H9 (cell line): ENCODE data around the gene FOXN4. TPM values are rescaled to one million over a fixed set of nuclear protein-coding genes. Genes with fewer than 3 reads are reported as not detected.

Source experiments
- DNase-seq: peaks from one replicate; pipeline ENCODE4 v3.0.0-alpha.2; 2017
- H2AFZ ChIP-seq: one replicate; pipeline ENCODE4 v1.6.1; 2013; ENCODE audit warnings: mild to moderate bottlenecking, low read length, control low read depth, moderate library complexity
- H2AK5ac ChIP-seq: 2 replicates; pipeline ENCODE4 v1.6.1; 2013; ENCODE audit warnings: low read length, control low read depth, mixed read lengths; ENCODE audit not compliant: insufficient read length
- H2BK120ac ChIP-seq: one replicate; pipeline ENCODE4 v1.6.1; 2013; ENCODE audit warnings: low read depth, mild to moderate bottlenecking, low read length, control low read depth, inconsistent platforms; ENCODE audit not compliant: poor library complexity, severe bottlenecking
- H2BK12ac ChIP-seq: 2 replicates; pipeline ENCODE4 v1.6.1; 2013; ENCODE audit warnings: low read length, control low read depth, mixed read lengths, low read depth; ENCODE audit not compliant: insufficient read length
- H2BK15ac ChIP-seq: 2 replicates; pipeline ENCODE4 v1.6.1; 2013; ENCODE audit warnings: low read depth, low read length, control low read depth
- H2BK20ac ChIP-seq: one replicate; pipeline ENCODE4 v1.6.1; 2013; ENCODE audit warnings: low read depth, mild to moderate bottlenecking, low read length, control low read depth, inconsistent platforms; ENCODE audit not compliant: poor library complexity, severe bottlenecking
- H2BK5ac ChIP-seq: 2 replicates; pipeline ENCODE4 v1.6.1; 2013; ENCODE audit warnings: low read length, control low read depth, mixed read lengths; ENCODE audit not compliant: insufficient read length
- H3K14ac ChIP-seq: 2 replicates; pipeline ENCODE4 v1.6.1; 2013; ENCODE audit warnings: low read length, control low read depth; ENCODE audit not compliant: insufficient read depth
- H3K18ac ChIP-seq: 2 replicates; pipeline ENCODE4 v1.6.1; 2013; ENCODE audit warnings: low read depth, mild to moderate bottlenecking, mixed read lengths, low read length, control low read depth; ENCODE audit not compliant: insufficient read length
- H3K23ac ChIP-seq: 2 replicates; pipeline ENCODE4 v1.6.1; 2013; ENCODE audit warnings: low read length, control low read depth, mixed read lengths, low read depth; ENCODE audit not compliant: insufficient read length
- H3K23me2 ChIP-seq: 2 replicates; pipeline ENCODE4 v1.6.1; 2013; ENCODE audit warnings: low read depth, mild to moderate bottlenecking, mixed read lengths, low read length, control low read depth; ENCODE audit not compliant: insufficient read length, poor library complexity, severe bottlenecking
- H3K27ac ChIP-seq: 2 replicates; pipeline ENCODE4 v1.5.1; 2013; ENCODE audit warnings: low read length, control low read depth, mixed read lengths, low read depth; ENCODE audit not compliant: insufficient read length
- H3K27me3 ChIP-seq: 2 replicates; pipeline ENCODE4 v1.6.1; 2013; ENCODE audit warnings: low read length, control low read depth, inconsistent platforms; ENCODE audit not compliant: insufficient read depth
- H3K4ac ChIP-seq: 2 replicates; pipeline ENCODE4 v1.6.1; 2013; ENCODE audit warnings: low read depth, mild to moderate bottlenecking, control low read depth, inconsistent platforms, low read length, moderate library complexity
- H3K4me1 ChIP-seq: 2 replicates; pipeline ENCODE4 v1.6.1; 2013; ENCODE audit warnings: low read length, control low read depth, inconsistent platforms; ENCODE audit not compliant: insufficient read depth
- H3K4me2 ChIP-seq: 2 replicates; pipeline ENCODE4 v1.6.1; 2013; ENCODE audit warnings: low read length, control low read depth, mixed read lengths; ENCODE audit not compliant: insufficient read length, insufficient read depth
- H3K56ac ChIP-seq: 2 replicates; pipeline ENCODE4 v1.6.1; 2013; ENCODE audit warnings: low read depth, mild to moderate bottlenecking, mixed read lengths, low read length, control low read depth; ENCODE audit not compliant: insufficient read length
- H3K79me1 ChIP-seq: 2 replicates; pipeline ENCODE4 v1.6.1; 2013; ENCODE audit warnings: low read depth, mild to moderate bottlenecking, moderate library complexity, low read length, control low read depth, inconsistent platforms; ENCODE audit not compliant: insufficient read depth, poor library complexity, severe bottlenecking
- H3K79me2 ChIP-seq: 2 replicates; pipeline ENCODE4 v1.6.1; 2013; ENCODE audit warnings: low read length, control low read depth, inconsistent platforms; ENCODE audit not compliant: insufficient read depth
- H3K9ac ChIP-seq: 2 replicates; pipeline ENCODE4 v1.6.1; 2013; ENCODE audit warnings: low read length, control low read depth, mixed read lengths; ENCODE audit not compliant: insufficient read length; ENCODE audit errors: extremely low read depth
- H3K9me3 ChIP-seq: one replicate; pipeline ENCODE4 v1.6.1; 2013; ENCODE audit warnings: low read depth, low read length, inconsistent platforms; ENCODE audit not compliant: control insufficient read depth
- H3T11ph ChIP-seq: one replicate; pipeline ENCODE4 v1.6.1; 2013; ENCODE audit warnings: mild to moderate bottlenecking, low read length, control low read depth, inconsistent platforms
- H4K20me1 ChIP-seq: one replicate; pipeline ENCODE4 v1.6.1; 2013; ENCODE audit not compliant: control insufficient read depth, insufficient read length, insufficient read depth
- H4K5ac ChIP-seq: 2 replicates; pipeline ENCODE4 v1.6.1; 2013; ENCODE audit warnings: low read depth, mild to moderate bottlenecking, mixed read lengths, low read length, control low read depth; ENCODE audit not compliant: insufficient read length
- H4K8ac ChIP-seq: replicated peaks from 2 replicates; pipeline ENCODE4 v1.6.1; 2013; ENCODE audit warnings: low read length, control low read depth, mixed read lengths, low read depth; ENCODE audit not compliant: insufficient read length
- H4K91ac ChIP-seq: 2 replicates; pipeline ENCODE4 v1.6.1; 2013; ENCODE audit warnings: low read depth, mild to moderate bottlenecking, moderate library complexity, mixed read lengths, low read length, control low read depth; ENCODE audit not compliant: insufficient read length
- H3K27ac Mint-ChIP-seq, 3 experiments: 2 replicates in 2 of 3; 3 replicates in 1 of 3; pipeline ENCODE4 v1.8.0; 2020 to 2021; ENCODE audit warnings: mixed read lengths in 3 of 3, mild to moderate bottlenecking in 1 of 3, moderate library complexity in 1 of 3
- H3K27me3 Mint-ChIP-seq: 2 replicates; pipeline ENCODE4 v1.8.0; 2021; ENCODE audit warnings: low read depth, mild to moderate bottlenecking, moderate library complexity, mixed read lengths
- H3K36me3 Mint-ChIP-seq, 3 experiments: 2 replicates in 2 of 3; 3 replicates in 1 of 3; pipeline ENCODE4 v1.8.0; 2020 to 2021; ENCODE audit warnings: low read depth in 3 of 3, mixed read lengths in 3 of 3; ENCODE audit not compliant: insufficient read depth in 1 of 3
- H3K4me1 Mint-ChIP-seq, 2 experiments: 2 replicates each; pipeline ENCODE4 v1.8.0; 2020; ENCODE audit warnings: mixed read lengths in 2 of 2
- H3K4me3 Mint-ChIP-seq, 2 experiments: 2 replicates in 1 of 2; 3 replicates in 1 of 2; pipeline ENCODE4 v1.8.0; 2020 to 2021; ENCODE audit warnings: mild to moderate bottlenecking in 2 of 2, mixed read lengths in 2 of 2, moderate library complexity in 1 of 2
- H3K9me3 Mint-ChIP-seq, 2 experiments: 2 replicates in 1 of 2; 3 replicates in 1 of 2; pipeline ENCODE4 v1.8.0; 2020; ENCODE audit warnings: mild to moderate bottlenecking in 2 of 2, mixed read lengths in 2 of 2, moderate library complexity in 1 of 2
- WGBS: extraction: QIAGEN DNeasy Blood & Tissue Kit; methylation state at CpG from one replicate; pipeline ENCODE4 v1.1.7; 2013; ENCODE audit warnings: missing lambda C conversion rate, low lambda C conversion rate, mixed read lengths; ENCODE audit not compliant: insufficient read length; ENCODE audit errors: extremely low coverage; 5-methylcytosine and 5-hydroxymethylcytosine counted together
- total RNA-seq: library from RNA; stranded (reverse); gene quantifications from 2 replicates; pipeline ENCODE4 v1.2.1, GENCODE V29; 2021
- TF ChIP-seq, protein P1 (sequence below): fragments of 200-600 bp; sonication (generic); conservative IDR thresholded peaks from 3 replicates; pipeline ENCODE4 v1.8.0; 2021; ENCODE audit warnings: antibody characterized with exemption, mild to moderate bottlenecking

Gene FOXN4
- total RNA-seq, 1 experiment from 2014 or later, result 0.39 TPM

GRCh38 chr12:109263439-109263838 is 45.6 kb downstream of the FOXN4 start:
- no peaks in the 10 kb centered on the region for H3K79me1 ChIP-seq

More at GRCh38 chr12:109263439-109263838, 45.6 kb downstream of the FOXN4 start:
- H2BK15ac ChIP-seq, result no peak overlapping the region
- H3T11ph ChIP-seq, result no peak overlapping the region
- no peak overlapping the region for H3K56ac ChIP-seq
- H4K20me1 ChIP-seq, result no peaks in the 10 kb centered on the region
- no peak for DNase-seq
- H4K8ac ChIP-seq, result no peak overlapping the region
- H3K23ac ChIP-seq, result no peak overlapping the region
- H3K9me3 Mint-ChIP-seq, result no peaks in the 10 kb centered on the region; a peak in 1 of 5 replicates
- no peak overlapping the region for H3K4ac ChIP-seq
- TF ChIP-seq, protein P1, sequence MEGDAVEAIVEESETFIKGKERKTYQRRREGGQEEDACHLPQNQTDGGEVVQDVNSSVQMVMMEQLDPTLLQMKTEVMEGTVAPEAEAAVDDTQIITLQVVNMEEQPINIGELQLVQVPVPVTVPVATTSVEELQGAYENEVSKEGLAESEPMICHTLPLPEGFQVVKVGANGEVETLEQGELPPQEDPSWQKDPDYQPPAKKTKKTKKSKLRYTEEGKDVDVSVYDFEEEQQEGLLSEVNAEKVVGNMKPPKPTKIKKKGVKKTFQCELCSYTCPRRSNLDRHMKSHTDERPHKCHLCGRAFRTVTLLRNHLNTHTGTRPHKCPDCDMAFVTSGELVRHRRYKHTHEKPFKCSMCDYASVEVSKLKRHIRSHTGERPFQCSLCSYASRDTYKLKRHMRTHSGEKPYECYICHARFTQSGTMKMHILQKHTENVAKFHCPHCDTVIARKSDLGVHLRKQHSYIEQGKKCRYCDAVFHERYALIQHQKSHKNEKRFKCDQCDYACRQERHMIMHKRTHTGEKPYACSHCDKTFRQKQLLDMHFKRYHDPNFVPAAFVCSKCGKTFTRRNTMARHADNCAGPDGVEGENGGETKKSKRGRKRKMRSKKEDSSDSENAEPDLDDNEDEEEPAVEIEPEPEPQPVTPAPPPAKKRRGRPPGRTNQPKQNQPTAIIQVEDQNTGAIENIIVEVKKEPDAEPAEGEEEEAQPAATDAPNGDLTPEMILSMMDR, result no peak
- no CpG with 5 or more reads among the region's 3 CpGs for WGBS
- H2AFZ ChIP-seq, result no peak overlapping the region
- H3K18ac ChIP-seq, result no peak overlapping the region
- no peak overlapping the region for H3K27ac ChIP-seq
- no peaks in the 10 kb centered on the region for H3K79me2 ChIP-seq
- H3K23me2 ChIP-seq, result no peaks in the 10 kb centered on the region
- H2BK20ac ChIP-seq, result no peak overlapping the region
- no peaks in the 10 kb centered on the region; the same call in 1 of the 2 replicates for H3K27me3 Mint-ChIP-seq
- H2AK5ac ChIP-seq, result no peak overlapping the region
- H3K9ac ChIP-seq, result no peak overlapping the region
- no peak overlapping the region for H3K14ac ChIP-seq
- no peak overlapping the region for H2BK120ac ChIP-seq
- no peak overlapping the region for H3K4me2 ChIP-seq
- peaks cover 0 to 12% (median 7%) of the 10 kb centered on the region in 3 experiments; a peak in 3 of 7 replicates for H3K36me3 Mint-ChIP-seq
- no peak overlapping the region; a peak in 1 of 5 replicates for H3K4me3 Mint-ChIP-seq
- no peak overlapping the region for H4K91ac ChIP-seq
- no peaks in the 10 kb centered on the region for H3K27me3 ChIP-seq
- peaks cover 8 to 19% of the 10 kb centered on the region in 2 experiments for H3K4me1 Mint-ChIP-seq
- H4K5ac ChIP-seq, result no peak overlapping the region
- H3K9me3 ChIP-seq, result no peaks in the 10 kb centered on the region
- no peak overlapping the region for H2BK12ac ChIP-seq
- no peak overlapping the region for H2BK5ac ChIP-seq
- no peaks in the 10 kb centered on the region; the same call in 1 of the 2 replicates for H3K4me1 ChIP-seq
- no peak overlapping the region for H3K27ac Mint-ChIP-seq
